Stimulated activated CD4-positive, alpha-beta T cell treated with anti-CD3 and anti-CD28 coated beads, Interleukin-15, amount 100 ng/mL, for 24 hours (primary cell): ENCODE results near the gene ANP32A.

Source experiments
- DNase-seq: peaks from one replicate; pipeline ENCODE4 v3.0.0-alpha.2; 2020

Gene ANP32A

DNA sequence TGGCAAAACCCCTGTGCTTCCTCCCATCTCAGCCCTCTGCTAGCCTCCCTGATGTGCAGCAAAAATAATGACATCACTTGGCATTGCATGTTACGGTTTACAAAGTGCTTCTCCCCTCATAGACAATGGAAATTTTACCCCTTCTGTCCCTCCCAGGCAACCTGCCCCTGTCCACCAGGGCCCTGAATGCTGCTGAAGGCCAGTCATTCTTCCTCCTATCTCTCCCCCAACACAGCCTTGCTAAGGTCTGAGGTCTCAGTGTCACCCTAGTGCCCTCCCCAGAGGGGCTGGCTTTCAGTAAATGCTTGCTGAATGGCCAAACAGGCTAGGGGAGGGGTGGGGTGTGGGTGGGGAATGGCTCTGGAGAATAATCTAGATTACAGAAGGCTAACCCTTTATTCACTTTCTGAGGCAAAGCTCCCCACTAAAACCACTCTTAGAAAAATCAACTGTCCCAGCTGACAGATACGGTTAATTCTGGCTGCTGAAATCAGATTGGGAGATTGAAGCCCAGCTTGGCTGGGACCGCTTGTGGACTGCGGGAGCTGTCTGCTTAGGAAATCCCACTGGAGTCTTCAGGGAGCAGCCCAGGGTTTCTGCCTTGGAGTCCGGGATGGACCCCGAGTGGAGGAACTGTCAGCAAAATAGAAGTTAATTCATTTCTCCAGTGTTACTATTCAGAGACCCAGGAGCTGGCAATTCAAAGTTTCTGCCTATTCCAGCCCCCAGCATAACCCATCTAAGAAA, 22.9 kb downstream of the ANP32A start:
- DNase-seq: no peak

DNA sequence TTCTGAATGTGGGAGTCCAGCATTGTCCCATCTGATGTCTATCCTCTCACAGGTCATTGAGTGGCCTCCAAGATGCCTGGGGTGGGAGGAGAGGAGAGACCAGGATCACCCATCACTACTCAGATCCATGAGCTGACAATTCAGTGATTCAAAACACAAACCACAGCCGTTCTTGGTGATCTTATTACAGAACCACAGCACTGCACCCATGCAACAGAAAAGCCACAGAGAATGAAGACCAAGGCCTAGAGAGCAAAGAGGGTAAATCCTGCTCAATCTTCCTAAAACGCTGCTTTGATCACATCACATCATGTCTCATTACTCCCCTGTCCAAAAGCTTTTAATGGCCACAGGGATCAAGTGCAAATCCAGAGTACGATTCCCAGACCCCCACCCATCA, 23.5 kb downstream of the ANP32A start:
- peak; percentile 34 for DNase-seq

DNA sequence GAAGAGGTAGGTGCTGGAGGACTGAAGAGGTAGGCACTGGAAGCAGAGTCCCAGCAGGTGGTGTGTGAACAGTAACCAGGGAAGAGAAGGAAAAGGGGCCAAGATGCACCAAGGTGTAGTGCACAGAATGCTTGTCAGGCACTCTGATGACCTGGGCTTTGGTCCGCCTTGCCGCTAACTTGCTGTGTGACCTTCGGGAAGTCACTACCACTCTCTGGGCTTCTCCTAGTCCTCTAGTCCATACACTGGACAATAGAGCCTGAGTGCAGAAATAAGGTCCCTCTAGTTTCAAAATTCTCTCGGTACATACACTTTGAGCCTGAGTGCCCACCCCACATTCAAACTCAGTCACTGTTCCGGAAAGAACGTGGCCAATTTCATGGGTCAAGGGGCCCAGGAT, 24.1 kb downstream of the ANP32A start:
- DNase-seq: no peak

DNA sequence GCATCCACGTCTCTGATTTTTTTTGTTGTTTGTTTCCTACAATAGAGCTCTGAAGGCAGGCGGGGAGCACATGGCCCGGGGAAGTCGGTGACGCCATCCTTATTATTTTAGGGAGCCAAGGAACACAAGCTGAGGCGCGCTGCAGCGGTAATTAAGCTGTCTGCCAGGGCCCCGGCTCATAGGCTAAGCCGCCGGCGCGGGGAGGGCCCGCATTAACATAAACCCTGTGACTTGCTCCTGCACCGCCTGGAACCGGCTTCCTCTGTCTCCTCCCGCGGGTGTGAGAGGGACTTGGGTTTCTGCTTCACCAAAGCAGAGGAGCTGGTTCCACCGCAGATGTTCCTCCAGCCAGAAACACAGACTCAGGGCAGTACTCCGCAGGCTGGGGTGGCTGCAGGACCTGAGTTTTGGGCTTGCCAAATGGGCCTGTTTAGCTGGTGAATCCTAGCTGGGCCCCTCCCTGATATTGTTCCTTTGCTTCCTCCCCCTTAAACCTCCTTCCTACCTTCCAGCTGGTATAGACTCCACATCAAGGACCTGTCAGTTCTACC, 25.3 kb downstream of the ANP32A start:
- peak; percentile 78 for DNase-seq

DNA sequence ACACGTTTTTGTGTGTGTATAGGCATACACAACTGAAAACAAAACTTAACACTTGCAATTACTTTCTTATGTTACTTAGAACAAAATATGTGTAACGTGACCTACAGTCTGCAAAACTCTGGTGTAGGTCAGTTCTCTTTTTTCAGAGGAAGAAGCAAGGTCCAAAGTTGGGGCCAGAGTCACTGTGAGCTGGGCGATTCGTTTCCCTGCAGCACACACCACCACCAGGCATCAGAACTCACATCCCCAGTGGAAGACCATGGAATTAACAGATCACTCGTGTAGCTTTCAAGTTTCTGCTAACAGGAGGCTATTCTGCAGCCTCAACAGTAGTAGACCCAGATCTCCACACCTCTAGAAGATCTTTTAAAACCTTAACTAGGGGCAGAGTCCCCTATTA, 25.8 kb downstream of the ANP32A start:
- no peak for DNase-seq

DNA sequence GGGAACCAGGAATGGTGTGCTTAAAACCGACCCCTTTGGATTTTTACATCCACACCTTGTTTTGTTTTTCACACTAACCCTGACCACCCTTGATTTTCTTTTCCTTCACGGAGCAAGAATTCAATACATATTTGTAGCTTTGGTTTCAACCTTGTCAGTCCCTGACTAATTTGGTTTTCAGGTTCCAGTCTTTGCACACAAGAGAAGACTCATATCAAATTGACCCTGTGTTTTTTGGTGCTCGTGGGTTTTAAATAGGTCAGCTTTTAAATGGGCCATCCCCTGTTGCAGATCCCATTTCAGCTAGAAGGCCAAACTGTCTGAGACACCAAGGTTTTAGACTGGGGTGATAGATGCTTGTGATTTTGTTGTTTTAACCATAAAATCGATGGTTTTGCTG, 26.4 kb downstream of the ANP32A start:
- DNase-seq: no peak

DNA sequence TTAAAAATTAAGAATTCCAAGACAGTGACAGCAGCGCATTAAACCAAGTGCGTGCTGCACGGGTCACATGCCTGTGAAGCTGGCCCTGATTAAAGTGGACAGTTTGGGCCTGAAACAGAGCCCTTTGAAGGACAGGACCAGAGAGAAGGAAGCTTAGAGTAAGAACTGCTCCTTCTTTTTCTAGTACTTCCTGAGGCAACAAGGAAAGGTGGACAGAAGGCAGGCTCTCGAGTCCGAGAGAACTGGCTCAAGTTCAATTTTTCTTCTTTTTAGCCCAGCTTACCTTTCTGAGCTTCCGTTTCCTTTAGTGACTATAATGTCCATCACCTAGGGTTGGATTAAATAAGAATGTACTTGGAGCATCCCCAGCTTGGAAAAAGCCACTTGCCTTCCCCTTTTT, 26.9 kb downstream of the ANP32A start:
- DNase-seq: no peak

DNA sequence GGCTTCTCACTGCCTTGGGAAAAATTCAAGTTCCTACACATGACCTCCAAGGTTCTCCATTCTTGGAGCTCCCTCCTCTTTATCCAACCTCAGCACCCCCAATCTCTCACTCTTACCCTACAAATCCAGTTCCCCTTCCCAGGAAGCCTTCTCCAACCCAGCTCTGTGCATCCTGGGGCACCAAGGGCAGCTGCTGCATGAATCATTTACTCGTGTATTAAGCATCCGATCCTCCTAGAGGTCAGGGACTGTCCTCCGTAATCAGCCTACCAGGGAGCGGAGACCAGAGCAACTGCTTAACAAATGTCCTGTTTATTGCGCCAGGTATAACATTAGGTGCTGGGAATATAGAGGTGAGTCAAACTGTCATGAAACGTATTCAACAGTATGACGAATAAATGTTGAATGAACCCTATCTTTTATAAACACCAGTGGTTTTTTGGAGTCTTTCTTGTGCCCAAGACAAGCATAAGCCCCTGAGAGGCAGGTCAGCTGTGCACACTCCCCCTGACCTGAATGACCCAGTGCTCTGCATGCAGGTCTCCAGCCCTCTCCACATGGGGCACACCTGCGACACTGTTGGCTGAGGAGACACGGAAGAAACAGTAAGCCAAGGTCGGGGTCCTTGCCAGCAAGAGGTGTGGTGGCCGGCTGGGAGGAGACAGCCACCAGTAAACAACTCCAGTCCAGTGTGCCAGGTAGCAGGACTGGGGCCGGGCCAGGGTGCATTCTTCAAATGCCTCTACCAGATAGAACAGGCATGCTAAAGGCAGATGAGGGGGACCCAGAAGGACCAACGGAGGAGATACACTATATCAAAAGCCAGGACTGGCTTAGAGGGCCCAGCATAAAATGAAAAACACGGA, 27.6 kb downstream of the ANP32A start:
- DNase-seq: no peak

DNA sequence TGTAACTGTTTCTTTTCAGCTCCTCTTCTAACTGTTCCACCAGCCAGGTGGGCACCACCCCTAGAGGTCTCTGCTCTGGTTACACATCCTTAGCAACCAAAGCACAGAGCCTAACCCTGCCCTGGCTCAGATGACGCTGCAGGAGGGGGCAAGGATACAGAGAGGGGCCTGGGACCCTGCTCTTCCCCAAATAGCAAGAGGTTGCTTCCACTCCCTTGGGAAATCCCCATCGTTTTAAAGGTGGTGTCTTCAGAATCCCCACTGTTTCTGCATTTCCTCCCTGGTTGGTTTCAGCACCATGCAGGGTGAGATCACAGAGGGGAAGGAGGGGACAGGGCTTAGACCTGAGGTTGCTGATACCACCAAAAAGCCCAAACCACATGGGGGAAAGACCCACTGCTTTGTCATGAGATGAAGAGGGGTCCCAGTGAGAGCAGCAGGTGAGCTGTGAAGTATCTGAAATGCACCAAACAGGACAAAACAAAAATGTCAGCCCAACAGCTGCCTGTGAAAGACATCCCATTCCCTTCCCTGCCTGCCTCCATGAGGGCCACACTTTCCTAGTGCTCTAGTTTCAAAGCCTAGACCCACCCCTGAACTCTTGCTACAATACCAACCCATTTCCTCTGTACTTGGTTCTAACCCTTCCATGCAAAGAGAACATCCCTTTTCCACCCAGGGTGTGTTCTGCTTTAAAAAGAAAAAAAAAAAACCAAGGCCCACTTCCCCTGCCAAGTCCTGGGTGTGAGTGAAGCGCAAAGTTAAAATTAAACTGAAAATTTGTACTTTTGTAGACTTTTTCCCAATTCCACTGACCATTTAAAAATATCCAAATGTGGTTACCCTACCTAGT, 29.0 kb downstream of the ANP32A start:
- DNase-seq: peak; percentile 59

DNA sequence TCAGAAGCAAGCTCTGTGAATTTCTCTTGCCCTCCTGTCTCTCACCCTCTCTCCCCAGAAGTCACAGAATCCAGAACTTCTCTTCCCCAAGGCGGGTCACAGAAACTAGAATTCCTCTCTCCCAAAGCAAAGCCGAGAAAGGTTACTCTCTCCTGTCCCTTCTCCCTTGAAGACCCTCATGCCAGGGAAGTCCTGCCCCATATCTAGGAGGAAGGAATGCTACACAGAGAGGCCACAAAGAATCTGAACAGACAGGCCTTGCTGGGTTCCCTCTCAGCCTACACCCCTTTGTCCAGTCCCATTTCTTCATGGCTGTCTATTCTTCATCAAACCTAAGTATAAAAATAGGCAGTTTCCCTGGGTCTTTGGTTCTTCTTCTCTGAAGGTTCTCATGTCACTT, 29.8 kb downstream of the ANP32A start:
- DNase-seq: no peak

DNA sequence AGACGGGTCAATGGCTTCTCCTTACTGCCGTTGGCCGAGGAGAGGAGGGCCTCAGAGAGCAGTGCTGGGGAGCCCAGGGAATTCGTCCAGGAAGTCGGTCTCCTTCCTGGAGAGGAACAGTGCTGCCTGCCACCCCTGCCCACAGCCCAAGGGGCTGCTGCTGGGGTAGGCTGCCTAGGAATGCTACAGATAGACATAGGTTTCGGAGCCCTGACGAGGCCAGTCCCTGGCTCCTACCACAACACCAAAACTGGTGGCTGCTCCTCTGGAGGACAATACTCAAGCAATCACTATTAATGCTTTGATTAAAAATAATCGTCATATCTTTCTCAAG, 30.5 kb downstream of the ANP32A start:
- no peak for DNase-seq

DNA sequence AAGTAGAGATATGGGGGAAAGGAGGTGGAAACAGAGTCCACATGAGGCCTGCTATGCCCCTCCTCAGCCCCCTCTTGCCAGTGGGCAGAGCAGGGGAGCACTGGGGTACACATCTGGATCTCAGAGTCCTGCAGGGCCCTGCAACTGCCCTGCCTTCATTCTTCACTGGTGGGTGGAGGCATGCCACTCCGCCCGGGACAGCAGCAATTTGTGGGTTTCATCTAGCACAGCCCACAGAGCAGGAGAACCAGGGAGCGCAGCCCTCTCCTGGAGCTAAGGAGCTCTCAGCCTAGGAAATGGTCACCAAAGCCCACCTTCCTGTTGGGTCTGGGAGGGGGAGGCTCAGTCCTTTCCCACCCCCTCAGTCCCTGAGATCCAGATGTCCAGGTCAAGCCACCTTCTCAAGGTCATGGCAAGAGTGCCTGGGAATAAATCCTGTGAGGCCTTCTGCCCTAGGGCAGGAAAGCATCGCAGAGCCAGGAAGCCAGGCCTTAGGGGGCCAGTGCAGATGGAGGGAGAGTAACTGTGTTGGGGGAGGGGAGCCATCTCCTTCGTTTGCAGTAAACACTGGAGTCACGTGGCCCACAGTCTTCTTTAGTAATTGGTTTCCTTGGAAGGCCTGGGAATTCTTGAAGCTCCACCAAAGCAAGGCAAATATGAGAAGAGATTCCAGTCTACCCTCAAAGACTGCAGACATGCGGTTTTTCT, 31.0 kb downstream of the ANP32A start:
- no peak for DNase-seq

DNA sequence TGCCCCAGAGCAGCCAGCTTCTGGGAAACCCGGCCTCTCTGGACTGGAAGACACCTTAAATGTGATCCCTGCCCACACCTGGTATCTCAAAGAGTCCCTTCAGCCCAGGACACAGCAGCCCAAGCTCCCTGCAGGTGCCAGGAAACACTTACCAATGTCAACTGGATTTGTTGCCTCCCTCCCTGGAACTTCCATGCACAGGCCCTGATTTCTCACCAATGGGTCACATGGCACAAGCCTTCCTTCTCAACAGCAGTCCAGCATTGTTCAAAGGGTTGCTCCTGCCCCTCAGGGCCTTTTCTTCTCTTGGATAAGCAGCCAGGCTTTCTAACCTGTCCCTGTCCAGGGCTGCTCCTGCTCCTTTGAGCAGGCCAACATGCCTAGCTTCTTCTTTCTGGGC, 31.6 kb downstream of the ANP32A start:
- no peak for DNase-seq

DNA sequence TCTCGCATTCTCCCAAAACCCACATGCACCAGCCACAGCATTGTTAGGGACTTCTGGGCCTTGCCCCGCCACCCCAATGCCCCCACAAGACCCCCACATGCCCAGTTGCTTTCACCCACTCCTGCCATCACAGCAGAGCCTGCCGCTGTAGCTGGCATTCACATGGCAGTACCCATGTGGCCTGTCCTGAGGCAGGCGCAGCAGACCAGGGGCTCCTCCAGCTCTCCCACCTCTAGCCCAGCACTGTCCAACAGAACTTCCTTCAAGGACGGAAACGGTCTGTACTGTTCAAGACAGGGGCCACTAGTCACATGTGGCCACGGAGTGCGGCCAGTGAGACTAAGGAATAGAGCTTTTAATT, 32.5 kb downstream of the ANP32A start:
- no peak for DNase-seq

DNA sequence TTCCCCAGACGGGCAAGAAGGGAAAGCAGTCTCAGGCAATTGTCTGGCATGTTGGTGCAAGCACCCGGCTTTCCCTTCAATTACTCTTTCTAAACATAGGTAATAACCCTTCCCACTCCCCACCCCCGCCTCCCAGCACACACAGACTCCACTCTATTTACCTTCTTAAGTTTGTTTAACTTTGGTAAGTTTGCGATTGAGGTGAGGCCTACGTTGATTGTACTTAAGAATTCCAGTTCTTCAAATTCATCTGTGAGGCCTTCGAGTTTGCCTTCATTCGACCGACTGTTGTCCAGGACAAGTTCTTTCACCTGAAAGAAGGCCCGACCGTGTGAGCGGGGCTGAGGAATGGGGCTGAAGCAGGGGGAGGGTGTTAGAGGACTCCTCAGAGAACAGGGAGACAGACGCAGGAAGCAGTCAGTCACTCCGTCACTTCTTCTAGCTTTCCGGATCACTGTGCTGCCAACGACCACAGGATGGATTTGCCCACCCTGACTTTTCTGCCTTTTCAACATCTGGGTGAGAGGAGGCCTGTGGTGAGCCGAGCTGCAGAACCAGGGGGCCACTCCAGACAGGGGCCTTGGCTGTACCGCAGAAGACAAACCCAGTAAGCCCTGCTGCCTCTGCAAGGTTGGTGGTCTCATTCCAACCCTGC, 33.0 kb downstream of the ANP32A start:
- no peak for DNase-seq

DNA sequence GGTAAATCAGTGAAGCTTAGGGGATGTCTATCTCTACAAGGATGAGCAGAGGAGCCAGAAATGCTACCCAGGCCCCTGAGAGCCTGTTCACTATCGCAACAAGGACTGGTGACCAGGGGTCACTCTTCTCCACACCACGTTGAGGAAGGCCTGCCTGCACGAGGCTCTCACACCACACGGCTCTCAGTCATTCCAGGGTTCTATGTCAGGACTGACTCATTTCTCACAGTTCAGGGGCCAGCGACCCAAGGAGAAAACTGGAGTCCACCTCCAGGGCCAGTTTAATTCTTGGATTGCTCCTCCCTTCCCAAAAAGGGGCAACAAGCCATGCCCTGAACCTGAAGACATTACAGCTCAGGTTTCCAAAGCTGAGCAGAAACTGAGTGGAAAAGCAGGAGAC, 33.9 kb downstream of the ANP32A start:
- DNase-seq: no peak

DNA sequence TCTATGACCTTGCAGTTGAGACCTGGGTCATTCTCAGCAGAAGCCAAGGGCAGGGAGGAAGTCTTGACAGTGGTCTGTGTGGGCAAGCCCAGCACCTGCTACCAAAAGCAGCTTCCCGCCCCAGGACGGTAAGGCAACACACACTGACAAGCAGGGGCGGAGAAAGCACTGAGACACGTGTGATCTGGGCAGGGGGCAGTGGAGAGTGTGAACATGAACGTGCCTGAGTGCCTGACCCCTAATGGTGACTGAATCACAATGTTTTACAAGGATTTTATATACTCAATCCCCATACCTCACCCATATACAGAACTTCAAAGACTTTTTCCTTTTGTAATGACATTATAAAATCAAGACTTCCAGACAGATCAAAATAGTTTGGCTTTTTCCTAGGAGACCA, 35.2 kb downstream of the ANP32A start:
- DNase-seq: no peak

DNA sequence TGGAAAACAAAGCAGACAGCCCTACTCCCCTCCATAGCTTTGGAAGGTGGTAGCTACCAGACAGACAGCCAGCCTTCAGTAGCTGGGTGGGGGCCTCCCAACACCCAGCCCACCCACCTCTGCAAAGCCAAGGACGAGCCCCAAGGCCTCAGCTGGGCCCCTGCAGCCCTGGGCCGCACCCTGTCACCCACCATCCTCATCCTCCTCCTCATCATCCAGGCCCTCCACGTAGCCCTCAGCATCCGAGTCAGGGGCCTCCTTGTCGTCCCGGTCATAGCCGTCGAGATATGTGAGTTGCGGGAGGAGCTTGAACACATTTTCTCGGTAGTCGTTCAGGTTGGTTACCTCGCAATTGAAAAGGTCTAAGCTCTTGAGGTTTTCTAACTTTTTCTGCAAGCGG, 36.5 kb downstream of the ANP32A start:
- DNase-seq: no peak

DNA sequence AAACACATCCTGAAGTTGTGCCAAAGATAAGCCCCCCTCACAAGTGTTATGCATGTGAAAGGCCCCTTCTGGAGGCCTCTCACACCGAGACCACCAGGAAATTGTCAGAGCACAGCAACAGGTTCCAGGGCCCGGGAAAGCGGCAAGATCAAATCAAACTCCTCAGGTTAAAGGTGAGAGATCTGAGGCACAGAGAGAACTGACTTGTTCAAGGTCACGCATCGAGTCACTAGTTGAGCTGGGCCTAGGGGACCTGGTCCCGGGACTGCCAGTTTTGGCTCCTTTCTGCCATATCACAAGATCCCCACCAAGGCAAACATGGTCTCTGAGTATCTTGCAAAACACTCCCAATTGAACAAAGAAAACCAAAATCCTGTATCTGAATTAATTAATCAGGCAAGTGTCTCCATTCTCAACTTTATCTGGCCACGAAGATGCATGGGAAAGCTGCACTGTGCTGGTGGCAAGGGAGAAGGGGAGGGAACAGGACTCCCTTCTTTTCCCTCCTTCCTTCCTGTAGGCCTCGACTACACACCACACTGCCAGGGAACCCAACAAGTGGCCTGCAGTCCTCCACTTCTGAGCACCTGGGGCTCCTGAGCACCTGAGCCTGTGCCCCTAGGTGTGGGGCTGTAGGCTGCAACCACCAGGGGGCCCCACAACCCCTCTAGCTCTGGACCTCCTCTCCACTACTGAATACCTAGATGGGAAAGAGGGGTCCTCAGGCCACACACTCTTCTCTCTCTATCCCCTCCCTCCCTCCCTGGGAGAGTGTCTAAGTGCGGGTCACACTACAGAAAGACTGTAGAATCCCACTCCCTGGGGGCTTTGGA, 37.3 kb downstream of the ANP32A start:
- peak; percentile 63 for DNase-seq

DNA sequence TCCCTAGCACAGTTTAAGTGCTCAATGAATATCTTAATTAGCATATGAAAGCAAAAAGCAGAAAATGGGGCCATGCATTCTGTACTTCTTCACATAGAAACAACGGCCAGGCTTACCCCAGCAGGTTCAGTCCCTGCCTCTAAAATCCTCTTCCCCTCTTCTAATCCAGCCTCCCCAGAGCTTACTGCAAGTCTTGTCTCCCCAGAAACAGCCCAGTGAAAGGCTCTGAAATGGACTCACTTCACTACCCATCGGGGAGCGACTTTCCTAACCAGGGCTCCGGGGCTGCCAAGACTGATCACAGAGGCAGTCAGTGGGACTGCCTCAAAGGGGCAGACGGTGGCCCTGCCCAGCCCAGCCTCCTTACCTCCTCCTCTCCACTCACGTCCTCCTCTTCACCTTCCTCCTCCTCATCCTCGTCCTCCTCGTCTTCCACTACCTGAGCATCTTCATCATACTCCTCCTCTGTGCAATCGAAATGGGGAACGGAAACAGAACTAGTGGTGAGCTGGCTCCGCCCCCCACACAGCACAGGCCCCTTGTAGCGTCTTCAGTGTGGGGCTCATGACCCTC, 38.0 kb downstream of the ANP32A start:
- DNase-seq: no peak
